Activated naive CD4-positive, alpha-beta T cell treated with anti-CD3 and anti-CD28 coated beads, Interleukin-2, amount 10 ng/mL, durations not matched to agents 7 days and 5 days (primary cell): ENCODE results near the gene WT1.
"Not testable (repeated sequence)": the region's sequence is repeated elsewhere in the genome, so short reads cannot be mapped to it uniquely, and the experiment has no call there.

Experiments
- CTCF ChIA-PET: fragments of 350-600 bp; sonication (Branson Sonifier 250); formaldehyde crosslinking; loops from one replicate; lab custom pipeline; 2021; ENCODE audit warnings: antibody characterized with exemption; lab: Charles Lee
- DNase-seq: peaks from one replicate; pipeline ENCODE4 v3.0.0-alpha.2; 2020
- H3K27ac Mint-ChIP-seq: one replicate; pipeline ENCODE4 v1.8.0; 2021; ENCODE audit warnings: mild to moderate bottlenecking, moderate library complexity, mixed read lengths
- H3K27me3 Mint-ChIP-seq: one replicate; pipeline ENCODE4 v1.8.0; 2021; ENCODE audit warnings: mild to moderate bottlenecking, mixed read lengths
- H3K36me3 Mint-ChIP-seq: one replicate; pipeline ENCODE4 v1.8.0; 2021; ENCODE audit warnings: mixed read lengths
- H3K4me1 Mint-ChIP-seq: one replicate; pipeline ENCODE4 v1.8.0; 2021; ENCODE audit warnings: mixed read lengths
- H3K4me3 Mint-ChIP-seq: one replicate; pipeline ENCODE4 v1.8.0; 2021; ENCODE audit warnings: mild to moderate bottlenecking, moderate library complexity, mixed read lengths
- H3K9me3 Mint-ChIP-seq: one replicate; pipeline ENCODE4 v1.8.0; 2021; ENCODE audit warnings: mixed read lengths

The WT1 gene

GRCh38 chr11:32374261-32374711 is 61.1 kb downstream of the WT1 start:
- H3K9me3 Mint-ChIP-seq: peaks cover 3% of the 10 kb centered on the region
- peaks cover 5% of the 10 kb centered on the region for H3K27me3 Mint-ChIP-seq
- H3K36me3 Mint-ChIP-seq: no peaks in the 10 kb centered on the region
- no peak overlapping the region for H3K27ac Mint-ChIP-seq
- CTCF ChIA-PET: interaction anchor here (1.2 to 1.3 kb wide), 2 partner anchors 9 to 11 kb away, joined by 3 to 4 read pairs; no protein-coding TSS in a partner anchor
- DNase-seq: peak; percentile 56
- no peak overlapping the region for H3K4me3 Mint-ChIP-seq
- H3K4me1 Mint-ChIP-seq: no peaks in the 10 kb centered on the region

DNA sequence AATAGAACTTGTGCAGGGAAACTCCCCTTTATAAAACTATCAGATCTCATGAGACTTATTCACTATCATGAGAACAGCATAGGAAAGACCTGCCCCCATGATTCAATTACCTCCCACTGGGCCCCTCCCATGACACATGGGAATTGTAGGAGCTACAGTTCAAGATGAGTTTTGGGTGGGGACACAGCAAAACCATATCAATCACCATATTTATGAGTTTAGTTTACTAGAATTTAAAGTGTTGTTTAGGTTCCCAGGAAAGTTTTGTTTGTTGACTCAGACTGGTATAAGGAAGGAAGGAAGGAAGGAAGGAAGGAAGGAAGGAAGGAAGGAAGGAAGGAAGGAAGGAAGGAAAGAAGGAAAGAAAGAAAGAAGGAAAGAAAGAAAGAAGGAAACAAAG is 65.4 kb downstream of the WT1 start:
- CTCF ChIA-PET, H3K4me3 Mint-ChIP-seq, H3K27me3 Mint-ChIP-seq, H3K9me3 Mint-ChIP-seq, H3K36me3 Mint-ChIP-seq, H3K27ac Mint-ChIP-seq, H3K4me1 Mint-ChIP-seq, DNase-seq: not testable (repeated sequence)

GRCh38 chr11:32366666-32367065 is 68.7 kb downstream of the WT1 start:
- Mint-ChIP-seq H3K9me3 (peaks cover 4% of the 10 kb centered on the region), H3K27me3 (peaks cover 12% of the 10 kb centered on the region), H3K4me1 (no peaks in the 10 kb centered on the region), H3K36me3 (no peaks in the 10 kb centered on the region), H3K4me3 (no peak overlapping the region), H3K27ac (no peak overlapping the region)
- CTCF ChIA-PET: no interaction called here
- DNase-seq: no peak

GRCh38 chr11:32365192-32365591 is 70.1 kb downstream of the WT1 start:
- no peak overlapping the region for H3K27ac Mint-ChIP-seq
- CTCF ChIA-PET: interaction anchor here (1.2 kb wide), 1 partner anchor 9 kb away, joined by 3 read pairs; no protein-coding TSS in a partner anchor
- H3K4me3 Mint-ChIP-seq: no peak overlapping the region
- peaks cover 11% of the 10 kb centered on the region for H3K27me3 Mint-ChIP-seq
- H3K36me3 Mint-ChIP-seq: no peaks in the 10 kb centered on the region
- H3K4me1 Mint-ChIP-seq: no peaks in the 10 kb centered on the region
- no peak for DNase-seq
- H3K9me3 Mint-ChIP-seq: peaks cover 4% of the 10 kb centered on the region

- CTCF ChIA-PET: no interaction called here
- no peaks in the 10 kb centered on the region for H3K9me3 Mint-ChIP-seq
- peaks cover 9% of the 10 kb centered on the region for H3K27me3 Mint-ChIP-seq
Observed at GRCh38 chr11:32358729-32359128, 76.6 kb downstream of the WT1 start.

DNA sequence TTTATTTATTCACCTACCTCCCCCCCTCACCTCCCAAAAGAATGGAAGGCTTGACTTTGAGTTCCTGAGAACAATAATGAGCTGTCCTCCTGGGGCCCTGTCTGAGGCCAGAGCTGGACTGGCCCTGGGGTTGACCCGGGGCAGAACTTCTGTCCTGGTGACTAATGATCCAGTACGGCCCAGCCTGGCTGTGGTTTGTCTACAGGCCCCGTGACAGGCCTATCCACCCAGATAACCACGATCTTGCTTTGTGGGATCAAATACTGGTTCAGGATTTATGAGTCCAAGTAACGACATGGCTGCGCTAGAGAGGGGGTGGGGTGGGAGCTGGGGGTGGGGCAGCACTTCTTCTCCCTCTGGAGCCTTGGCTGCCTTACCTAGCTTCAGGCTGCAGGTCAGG is 81.5 kb downstream of the WT1 start:
- Mint-ChIP-seq H3K27me3 (no peaks in the 10 kb centered on the region), H3K36me3 (no peaks in the 10 kb centered on the region), H3K4me3 (no peak overlapping the region), H3K27ac (no peak overlapping the region), H3K9me3 (no peaks in the 10 kb centered on the region), H3K4me1 (no peaks in the 10 kb centered on the region)
- CTCF ChIA-PET: no interaction called here
- DNase-seq: no peak

More at GRCh38 chr11:32358729-32359128, 76.6 kb downstream of the WT1 start:
- Mint-ChIP-seq H3K36me3 (no peaks in the 10 kb centered on the region), H3K27ac (no peak overlapping the region), H3K4me1 (no peaks in the 10 kb centered on the region), H3K4me3 (no peak overlapping the region)
- no peak for DNase-seq

DNA sequence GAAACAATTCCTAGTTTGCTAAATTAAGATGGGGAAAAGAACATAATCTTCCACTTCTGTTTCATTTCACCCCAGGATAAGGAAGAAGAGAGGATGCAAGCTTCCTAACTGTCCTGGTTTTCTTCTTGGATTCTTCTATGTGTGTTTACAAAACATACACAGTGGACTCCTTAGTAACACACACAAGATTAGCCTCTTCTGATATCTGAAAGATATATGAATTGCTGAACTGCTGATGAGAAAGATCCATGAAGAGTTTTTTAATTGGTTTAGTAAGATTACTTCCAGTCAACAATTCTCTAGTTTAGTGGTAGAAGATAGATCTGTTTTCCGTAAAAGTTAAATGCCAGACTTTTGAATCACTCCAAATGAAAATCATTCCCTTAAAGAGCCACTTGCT is 86.8 kb downstream of the WT1 start:
- CTCF ChIA-PET: no interaction called here
- peaks cover 5% of the 10 kb centered on the region for H3K4me1 Mint-ChIP-seq
- H3K9me3 Mint-ChIP-seq: no peaks in the 10 kb centered on the region
- no peak overlapping the region for H3K27ac Mint-ChIP-seq
- DNase-seq: no peak
- H3K4me3 Mint-ChIP-seq: no peak overlapping the region
- H3K27me3 Mint-ChIP-seq: peaks cover 17% of the 10 kb centered on the region
- no peaks in the 10 kb centered on the region for H3K36me3 Mint-ChIP-seq

GRCh38 chr11:32344946-32345345 is 90.4 kb downstream of the WT1 start:
- no peak for DNase-seq
- peaks cover 8% of the 10 kb centered on the region for H3K4me1 Mint-ChIP-seq
- peaks cover 21% of the 10 kb centered on the region for H3K27me3 Mint-ChIP-seq
- no peak overlapping the region for H3K27ac Mint-ChIP-seq
- CTCF ChIA-PET: no interaction called here
- no peaks in the 10 kb centered on the region for H3K36me3 Mint-ChIP-seq
- H3K4me3 Mint-ChIP-seq: no peak overlapping the region
- no peaks in the 10 kb centered on the region for H3K9me3 Mint-ChIP-seq

- no peak for DNase-seq
- Mint-ChIP-seq H3K9me3 (no peaks in the 10 kb centered on the region), H3K27ac (no peak overlapping the region), H3K36me3 (no peaks in the 10 kb centered on the region), H3K27me3 (peaks cover 21% of the 10 kb centered on the region), H3K4me1 (peaks cover 8% of the 10 kb centered on the region), H3K4me3 (no peak overlapping the region)
- CTCF ChIA-PET: interaction anchor here (0.5 kb wide), 1 partner anchor 10 kb away, joined by 3 read pairs; no protein-coding TSS in a partner anchor
Observed at GRCh38 chr11:32343325-32344008, 91.9 kb downstream of the WT1 start.

DNA sequence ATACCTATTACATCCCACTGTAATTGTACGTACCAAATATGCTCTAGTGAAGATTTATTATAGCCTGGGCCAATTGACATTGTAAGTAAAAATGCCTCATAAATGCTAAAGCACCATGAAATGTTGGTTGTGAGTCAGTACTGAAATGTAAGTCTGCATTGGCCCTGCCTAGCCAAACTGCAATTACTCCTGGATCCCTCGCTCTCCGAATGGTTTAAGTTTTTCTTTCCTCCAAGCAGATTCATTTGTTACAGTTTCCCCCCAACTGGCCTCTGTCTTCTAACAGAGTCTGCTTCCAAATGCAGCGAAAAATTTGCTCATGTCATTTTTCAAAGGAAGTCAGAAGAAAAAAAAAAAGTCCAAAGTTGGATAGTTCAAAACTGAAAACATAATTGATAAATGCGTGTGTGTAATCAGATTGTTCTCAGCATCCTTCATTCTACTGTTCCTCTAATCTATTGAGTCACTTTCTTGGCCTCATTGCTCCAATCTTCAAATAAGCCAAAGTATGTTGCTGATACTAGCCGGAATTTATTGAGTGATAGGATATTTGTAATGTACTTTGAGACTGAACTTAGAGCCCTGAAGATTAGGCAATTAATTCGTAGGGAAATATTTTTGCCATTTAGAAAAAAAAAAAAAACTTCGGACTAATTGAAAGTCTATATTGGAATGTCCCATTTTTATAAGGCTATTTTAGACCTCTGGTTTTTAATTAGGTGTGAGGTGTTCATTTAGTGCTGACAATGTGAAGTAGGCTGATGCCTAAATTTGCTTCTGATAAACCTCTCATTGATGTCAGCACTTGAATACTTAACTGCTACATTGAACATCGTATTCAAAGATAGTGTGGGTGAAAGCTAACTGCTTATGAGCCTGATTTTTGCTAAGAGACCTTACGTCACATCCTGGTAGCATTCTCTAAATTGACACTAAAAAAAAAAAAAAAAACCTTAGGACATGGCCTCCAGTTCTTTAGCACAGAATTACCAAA is 93.4 kb downstream of the WT1 start:
- Mint-ChIP-seq H3K4me3 (no peak overlapping the region), H3K36me3 (no peaks in the 10 kb centered on the region), H3K9me3 (no peaks in the 10 kb centered on the region), H3K27ac (no peak overlapping the region), H3K4me1 (peaks cover 8% of the 10 kb centered on the region), H3K27me3 (peaks cover 24% of the 10 kb centered on the region)
- CTCF ChIA-PET: interaction anchor here (0.7 kb wide), 1 partner anchor 56 kb away, joined by 3 read pairs; no protein-coding TSS in a partner anchor
- no peak for DNase-seq

- Mint-ChIP-seq H3K27me3 (peaks cover 24% of the 10 kb centered on the region), H3K27ac (no peak overlapping the region), H3K9me3 (no peaks in the 10 kb centered on the region), H3K36me3 (no peaks in the 10 kb centered on the region), H3K4me3 (no peak overlapping the region), H3K4me1 (peaks cover 8% of the 10 kb centered on the region)
- DNase-seq: no peak
- CTCF ChIA-PET: interaction anchor here (1.0 kb wide), 1 partner anchor 15 kb away, joined by 4 read pairs; no protein-coding TSS in a partner anchor
Observed at GRCh38 chr11:32340181-32340580, 95.2 kb downstream of the WT1 start.
